HepG2 (cell line): ENCODE data around the gene B4GALT7. TPM values are rescaled to one million over a fixed set of nuclear protein-coding genes. Genes with fewer than 3 reads are reported as not detected.

Experiments used
- KLF6 ChIP-seq: IDR thresholded peaks from 2 replicates; pipeline ENCODE4 v1.8.0; 2016; ENCODE audit warnings: missing biosample characterization, missing genetic modification reagents
- MED8 ChIP-seq: sonication (generic); formaldehyde crosslinking; IDR thresholded peaks from 2 replicates; pipeline ENCODE4 v1.8.1; 2023; ENCODE audit warnings: mild to moderate bottlenecking, missing genetic modification reagents; ENCODE audit not compliant: insufficient replicate concordance
- MZF1 ChIP-seq: sonication (generic); formaldehyde crosslinking; IDR thresholded peaks from 2 replicates; pipeline ENCODE4 v1.8.1; 2023; ENCODE audit warnings: mild to moderate bottlenecking, missing genetic modification reagents, borderline replicate concordance
- ZFY ChIP-seq: sonication (generic); formaldehyde crosslinking; IDR thresholded peaks from 2 replicates; pipeline ENCODE4 v1.4.0; 2020; ENCODE audit warnings: missing genetic modification reagents
- ZNF335 ChIP-seq: sonication (generic); formaldehyde crosslinking; IDR thresholded peaks from 2 replicates; pipeline ENCODE4 v1.4.0; 2020; ENCODE audit warnings: missing genetic modification reagents
- ZNF44 ChIP-seq: sonication (generic); formaldehyde crosslinking; IDR thresholded peaks from 2 replicates; pipeline ENCODE4 v1.5.1; 2020; ENCODE audit warnings: mild to moderate bottlenecking, missing genetic modification reagents
- ZNF629 ChIP-seq: sonication (generic); formaldehyde crosslinking; conservative IDR thresholded peaks from 2 replicates; pipeline ENCODE4 v1.5.0; 2020; ENCODE audit warnings: missing genetic modification reagents
- ZNF773 ChIP-seq: sonication (generic); formaldehyde crosslinking; IDR thresholded peaks from 2 replicates; pipeline ENCODE4 v1.4.0; 2020; ENCODE audit warnings: missing genetic modification reagents, borderline replicate concordance
- ZNF781 ChIP-seq: sonication (generic); formaldehyde crosslinking; IDR thresholded peaks from 2 replicates; pipeline ENCODE4 v1.5.1; 2020; ENCODE audit warnings: borderline replicate concordance, mild to moderate bottlenecking, missing genetic modification reagents; ENCODE audit errors: not compliant biosample characterization
- polyA plus RNA-seq, 8 experiments: library from polyadenylated mRNA; depleted of rRNA in 3 of 8; stranded (reverse) in 7 of 8; unstranded in 1 of 8; fragments of >200 nt; fragmentation: Illumina TruSeq in 4 of 8; extraction: Trizol in 4 of 8; gene quantifications; 2 replicates each; pipeline versions ENCODE4 v1.2.1 to v1.2.3, GENCODE V29; 2011 to 2016; ENCODE audit warnings: low read depth in 4 of 8, missing spikeins in 1 of 8, mixed read lengths in 1 of 8; ENCODE audit not compliant: insufficient read depth in 1 of 8
- total RNA-seq, 5 experiments: library from RNA; depleted of rRNA; stranded (reverse); fragments of >200 nt; fragmentation: Illumina TruSeq; extraction: Trizol; gene quantifications; 2 replicates each; pipeline ENCODE4 v1.2.3, GENCODE V29; 2016; ENCODE audit warnings: low read depth in 1 of 5
- TF ChIP-seq, protein P1 (sequence below): sonication (generic); formaldehyde crosslinking; IDR thresholded peaks from 2 replicates; pipeline ENCODE4 v1.5.0; 2020; ENCODE audit warnings: missing genetic modification reagents
- TF ChIP-seq, protein P2 (sequence below), 2 experiments: sonication (generic) in 1 of 2; formaldehyde crosslinking in 1 of 2; IDR thresholded peaks; 2 replicates each; pipeline versions ENCODE4 v1.4.0 to v1.6.1; 2016 to 2020; ENCODE audit warnings: borderline replicate concordance in 1 of 2, low read depth in 1 of 2, mild to moderate bottlenecking in 1 of 2, missing genetic modification reagents in 1 of 2
- TF ChIP-seq, protein P3 (sequence below): sonication (generic); formaldehyde crosslinking; IDR thresholded peaks from 2 replicates; pipeline ENCODE4 v1.5.0; 2020; ENCODE audit warnings: missing genetic modification reagents
- TF ChIP-seq, protein P4 (sequence below): sonication (generic); formaldehyde crosslinking; IDR thresholded peaks from one replicate; pipeline ENCODE4 v1.5.1; 2020; ENCODE audit warnings: mild to moderate bottlenecking, missing genetic modification reagents; ENCODE audit errors: not compliant biosample characterization

B4GALT7 gene
- total and polyA plus RNA-seq, 2 of the 13 experiments (the other 11 are each of a cell fraction or from before 2014, with no cell fraction given), result 16.4 to 20.5 TPM

DNA sequence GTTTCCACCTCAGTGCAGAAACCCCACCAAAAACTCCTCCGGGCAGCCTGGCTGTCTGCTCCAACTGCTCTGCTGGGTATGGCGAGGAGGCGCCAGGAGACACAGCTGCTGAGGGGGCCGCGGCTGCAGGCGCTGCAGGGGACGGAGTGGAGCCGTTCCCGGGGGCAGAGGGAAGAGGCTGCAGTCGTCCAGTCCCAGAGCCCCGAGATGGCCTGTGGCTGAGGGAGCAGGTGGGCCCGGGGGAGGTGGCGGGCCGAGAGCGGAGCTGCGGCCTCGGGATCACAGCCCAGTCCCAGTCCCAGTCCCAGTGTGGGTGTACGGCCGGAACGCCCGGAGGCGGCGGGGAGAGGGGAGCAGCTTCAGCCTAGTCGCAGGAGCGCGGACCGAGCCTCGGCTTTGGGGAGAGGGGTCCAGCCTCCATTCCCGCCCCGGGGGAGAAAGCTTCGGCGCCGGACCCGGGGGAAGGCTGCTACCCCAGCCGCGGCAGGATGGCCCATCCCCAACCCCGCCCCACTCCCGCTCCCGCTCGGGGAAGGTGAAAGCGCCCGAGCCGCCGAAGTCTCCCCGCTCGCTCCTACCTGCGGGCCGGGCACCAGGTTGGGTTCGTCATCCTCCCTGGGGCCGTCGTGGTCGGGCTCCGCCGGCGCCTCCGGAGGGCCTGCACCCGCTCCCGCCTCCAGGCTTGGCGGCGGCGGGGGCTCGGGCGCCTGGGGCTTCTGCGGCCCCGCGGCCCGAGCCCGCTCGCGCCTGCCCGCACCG, 46.1 kb upstream of the B4GALT7 start (continued):
- TF ChIP-seq, protein P1, sequence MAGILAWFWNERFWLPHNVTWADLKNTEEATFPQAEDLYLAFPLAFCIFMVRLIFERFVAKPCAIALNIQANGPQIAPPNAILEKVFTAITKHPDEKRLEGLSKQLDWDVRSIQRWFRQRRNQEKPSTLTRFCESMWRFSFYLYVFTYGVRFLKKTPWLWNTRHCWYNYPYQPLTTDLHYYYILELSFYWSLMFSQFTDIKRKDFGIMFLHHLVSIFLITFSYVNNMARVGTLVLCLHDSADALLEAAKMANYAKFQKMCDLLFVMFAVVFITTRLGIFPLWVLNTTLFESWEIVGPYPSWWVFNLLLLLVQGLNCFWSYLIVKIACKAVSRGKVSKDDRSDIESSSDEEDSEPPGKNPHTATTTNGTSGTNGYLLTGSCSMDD (CRISPR knock-in tag), result no peak
- TF ChIP-seq MED8 (CRISPR knock-in tag) (no peak), ZNF335 (CRISPR knock-in tag) (no peak), ZFY (CRISPR knock-in tag) (peak; percentile 50), ZNF781 (CRISPR knock-in tag) (no peak), ZNF773 (0 out of 2 replicates have a peak, but pooled peaks have one; percentile 59), KLF6 (no peak), MZF1 (CRISPR knock-in tag) (no peak), ZNF44 (CRISPR knock-in tag) (no peak), ZNF629 (CRISPR knock-in tag) (no peak)
- TF ChIP-seq, protein P2, sequence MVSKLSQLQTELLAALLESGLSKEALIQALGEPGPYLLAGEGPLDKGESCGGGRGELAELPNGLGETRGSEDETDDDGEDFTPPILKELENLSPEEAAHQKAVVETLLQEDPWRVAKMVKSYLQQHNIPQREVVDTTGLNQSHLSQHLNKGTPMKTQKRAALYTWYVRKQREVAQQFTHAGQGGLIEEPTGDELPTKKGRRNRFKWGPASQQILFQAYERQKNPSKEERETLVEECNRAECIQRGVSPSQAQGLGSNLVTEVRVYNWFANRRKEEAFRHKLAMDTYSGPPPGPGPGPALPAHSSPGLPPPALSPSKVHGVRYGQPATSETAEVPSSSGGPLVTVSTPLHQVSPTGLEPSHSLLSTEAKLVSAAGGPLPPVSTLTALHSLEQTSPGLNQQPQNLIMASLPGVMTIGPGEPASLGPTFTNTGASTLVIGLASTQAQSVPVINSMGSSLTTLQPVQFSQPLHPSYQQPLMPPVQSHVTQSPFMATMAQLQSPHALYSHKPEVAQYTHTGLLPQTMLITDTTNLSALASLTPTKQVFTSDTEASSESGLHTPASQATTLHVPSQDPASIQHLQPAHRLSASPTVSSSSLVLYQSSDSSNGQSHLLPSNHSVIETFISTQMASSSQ (IDR thresholded peaks at IDR 0.05; ENCODE audit: low read depth), result no peak
- TF ChIP-seq, protein P2 (CRISPR knock-in tag; IDR thresholded peaks at IDR 0.05; ENCODE audit: borderline replicate concordance), result no peak
- TF ChIP-seq, protein P3, sequence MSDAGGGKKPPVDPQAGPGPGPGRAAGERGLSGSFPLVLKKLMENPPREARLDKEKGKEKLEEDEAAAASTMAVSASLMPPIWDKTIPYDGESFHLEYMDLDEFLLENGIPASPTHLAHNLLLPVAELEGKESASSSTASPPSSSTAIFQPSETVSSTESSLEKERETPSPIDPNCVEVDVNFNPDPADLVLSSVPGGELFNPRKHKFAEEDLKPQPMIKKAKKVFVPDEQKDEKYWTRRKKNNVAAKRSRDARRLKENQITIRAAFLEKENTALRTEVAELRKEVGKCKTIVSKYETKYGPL, result no peak
- TF ChIP-seq, protein P4, sequence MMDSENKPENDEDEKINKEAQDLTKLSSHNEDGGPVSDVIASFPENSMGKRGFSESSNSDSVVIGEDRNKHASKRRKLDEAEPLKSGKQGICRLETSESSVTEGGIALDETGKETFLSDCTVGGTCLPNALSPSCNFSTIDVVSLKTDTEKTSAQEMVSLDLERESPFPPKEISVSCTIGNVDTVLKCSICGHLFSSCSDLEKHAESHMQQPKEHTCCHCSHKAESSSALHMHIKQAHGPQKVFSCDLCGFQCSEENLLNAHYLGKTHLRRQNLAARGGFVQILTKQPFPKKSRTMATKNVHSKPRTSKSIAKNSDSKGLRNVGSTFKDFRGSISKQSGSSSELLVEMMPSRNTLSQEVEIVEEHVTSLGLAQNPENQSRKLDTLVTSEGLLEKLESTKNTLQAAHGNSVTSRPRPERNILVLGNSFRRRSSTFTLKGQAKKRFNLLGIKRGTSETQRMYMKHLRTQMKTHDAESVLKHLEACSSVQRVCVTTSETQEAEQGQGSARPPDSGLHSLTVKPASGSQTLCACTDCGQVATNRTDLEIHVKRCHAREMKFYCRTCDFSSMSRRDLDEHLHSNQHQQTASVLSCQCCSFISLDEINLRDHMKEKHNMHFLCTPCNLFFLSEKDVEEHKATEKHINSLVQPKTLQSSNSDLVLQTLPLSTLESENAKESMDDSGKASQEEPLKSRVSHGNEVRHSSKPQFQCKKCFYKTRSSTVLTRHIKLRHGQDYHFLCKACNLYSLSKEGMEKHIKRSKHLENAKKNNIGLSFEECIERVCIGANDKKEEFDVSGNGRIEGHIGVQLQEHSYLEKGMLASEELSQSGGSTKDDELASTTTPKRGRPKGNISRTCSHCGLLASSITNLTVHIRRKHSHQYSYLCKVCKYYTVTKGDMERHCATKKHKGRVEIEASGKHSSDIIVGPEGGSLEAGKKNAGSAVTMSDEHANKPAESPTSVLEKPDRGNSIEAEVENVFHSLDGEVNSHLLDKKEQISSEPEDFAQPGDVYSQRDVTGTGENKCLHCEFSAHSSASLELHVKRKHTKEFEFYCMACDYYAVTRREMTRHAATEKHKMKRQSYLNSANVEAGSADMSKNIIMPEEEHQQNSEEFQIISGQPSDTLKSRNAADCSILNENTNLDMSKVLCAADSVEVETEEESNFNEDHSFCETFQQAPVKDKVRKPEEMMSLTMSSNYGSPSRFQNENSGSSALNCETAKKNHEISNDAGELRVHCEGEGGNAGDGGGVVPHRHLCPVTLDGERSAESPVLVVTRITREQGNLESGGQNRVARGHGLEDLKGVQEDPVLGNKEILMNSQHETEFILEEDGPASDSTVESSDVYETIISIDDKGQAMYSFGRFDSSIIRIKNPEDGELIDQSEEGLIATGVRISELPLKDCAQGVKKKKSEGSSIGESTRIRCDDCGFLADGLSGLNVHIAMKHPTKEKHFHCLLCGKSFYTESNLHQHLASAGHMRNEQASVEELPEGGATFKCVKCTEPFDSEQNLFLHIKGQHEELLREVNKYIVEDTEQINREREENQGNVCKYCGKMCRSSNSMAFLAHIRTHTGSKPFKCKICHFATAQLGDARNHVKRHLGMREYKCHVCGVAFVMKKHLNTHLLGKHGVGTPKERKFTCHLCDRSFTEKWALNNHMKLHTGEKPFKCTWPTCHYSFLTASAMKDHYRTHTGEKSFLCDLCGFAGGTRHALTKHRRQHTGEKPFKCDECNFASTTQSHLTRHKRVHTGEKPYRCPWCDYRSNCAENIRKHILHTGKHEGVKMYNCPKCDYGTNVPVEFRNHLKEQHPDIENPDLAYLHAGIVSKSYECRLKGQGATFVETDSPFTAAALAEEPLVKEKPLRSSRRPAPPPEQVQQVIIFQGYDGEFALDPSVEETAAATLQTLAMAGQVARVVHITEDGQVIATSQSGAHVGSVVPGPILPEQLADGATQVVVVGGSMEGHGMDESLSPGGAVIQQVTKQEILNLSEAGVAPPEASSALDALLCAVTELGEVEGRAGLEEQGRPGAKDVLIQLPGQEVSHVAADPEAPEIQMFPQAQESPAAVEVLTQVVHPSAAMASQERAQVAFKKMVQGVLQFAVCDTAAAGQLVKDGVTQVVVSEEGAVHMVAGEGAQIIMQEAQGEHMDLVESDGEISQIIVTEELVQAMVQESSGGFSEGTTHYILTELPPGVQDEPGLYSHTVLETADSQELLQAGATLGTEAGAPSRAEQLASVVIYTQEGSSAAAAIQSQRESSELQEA, result no peak
